ENCODE results near the gene AFAP1L1. TPM values are rescaled to one million over a fixed set of nuclear protein-coding genes. Genes with fewer than 3 reads are reported as not detected.
A peak's percentile ranks its signal among the peaks of the same experiment; 100 is the strongest.

The AFAP1L1 gene
- total RNA-seq, 3 donors from 2014 or later: 0.08 to 0.21 TPM; not detected in 1

DNA sequence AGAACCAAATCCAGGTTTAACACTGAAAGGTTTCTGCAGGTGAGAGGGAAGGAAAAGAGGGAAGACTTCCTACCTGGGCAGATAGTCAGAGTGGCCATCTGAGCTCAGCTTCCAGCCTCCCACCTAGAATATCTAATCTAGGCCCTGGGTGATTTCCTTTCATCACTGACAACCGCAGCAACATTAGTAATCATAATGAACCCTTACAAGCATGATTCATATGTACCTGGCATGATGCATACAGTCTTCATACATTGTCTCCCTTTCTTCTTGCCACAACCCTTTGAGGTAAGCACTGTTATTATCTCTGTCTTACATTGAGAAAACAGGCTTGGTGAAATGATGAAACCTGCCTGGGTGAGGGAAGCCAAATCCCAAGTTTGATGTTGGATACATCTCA, 13.5 kb downstream of the AFAP1L1 start:
- DNase-seq: no peak
- ATAC-seq: peak; percentile 78 to 92
- H3K4me1 Mint-ChIP-seq (ENCODE audit: low read depth): no peaks in the 10 kb centered on the region

DNA sequence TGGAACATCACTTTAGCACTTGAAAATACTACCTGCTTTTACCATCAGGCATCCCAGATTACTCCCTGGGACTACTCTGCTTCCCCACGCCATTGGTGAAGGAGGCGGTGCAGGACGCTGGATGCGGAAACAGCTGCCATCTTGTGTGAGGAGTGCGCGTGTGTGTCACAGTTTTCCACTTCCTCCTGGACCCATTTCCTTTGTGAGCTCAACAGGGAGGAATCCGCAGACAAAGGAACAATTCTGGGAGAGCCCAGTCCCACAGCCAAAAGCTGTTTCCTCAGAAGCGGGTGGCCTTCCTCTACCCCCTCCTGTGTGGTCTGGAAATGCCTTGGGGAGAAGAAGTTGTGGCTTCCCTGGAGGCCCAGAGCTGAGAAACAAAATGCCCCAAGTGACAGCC, 16.8 kb downstream of the AFAP1L1 start:
- Mint-ChIP-seq H3K27me3 (ENCODE audit: low read depth) (no peaks in the 10 kb centered on the region), H3K4me1 (ENCODE audit: low read depth) (no peaks in the 10 kb centered on the region), H3K9me3 (no peaks in the 10 kb centered on the region), H3K4me3 (no peak overlapping the region), H3K36me3 (ENCODE audit: insufficient read depth) (no peaks in the 10 kb centered on the region)
- ATAC-seq (no peak), DNase-seq (no peak)

More for the DNA sequence above, 13.5 kb downstream of the AFAP1L1 start:
- H3K4me3 Mint-ChIP-seq: no peak overlapping the region
- no peaks in the 10 kb centered on the region for H3K36me3 Mint-ChIP-seq (ENCODE audit: insufficient read depth)
- H3K9me3 Mint-ChIP-seq: no peaks in the 10 kb centered on the region
- H3K27me3 Mint-ChIP-seq (ENCODE audit: low read depth): peaks cover 6% of the 10 kb centered on the region

DNA sequence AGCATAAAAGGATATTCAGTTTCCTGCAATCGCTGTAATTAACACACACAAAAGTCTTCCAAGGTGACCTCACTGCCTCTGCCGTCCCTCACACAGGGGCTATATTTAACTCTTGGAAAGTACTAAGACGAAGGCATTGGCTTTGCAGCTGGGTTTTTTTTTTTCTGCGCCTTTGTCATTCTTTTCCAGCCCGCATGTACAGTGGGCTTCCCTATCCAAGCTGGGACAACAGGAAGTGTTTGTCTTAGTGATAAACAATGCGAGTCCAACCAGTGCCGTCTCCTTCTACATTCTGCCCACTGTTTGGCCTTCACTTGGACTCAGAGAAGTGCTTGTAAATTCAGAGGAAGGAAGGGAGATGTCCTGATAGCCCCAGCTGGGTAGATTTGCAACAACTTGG, 17.6 kb downstream of the AFAP1L1 start:
- DNase-seq: no peak
- Mint-ChIP-seq H3K36me3 (ENCODE audit: insufficient read depth) (no peaks in the 10 kb centered on the region), H3K4me3 (no peak overlapping the region), H3K4me1 (ENCODE audit: low read depth) (no peaks in the 10 kb centered on the region), H3K27me3 (ENCODE audit: low read depth) (no peaks in the 10 kb centered on the region), H3K9me3 (no peaks in the 10 kb centered on the region)
- ATAC-seq: no peak

DNA sequence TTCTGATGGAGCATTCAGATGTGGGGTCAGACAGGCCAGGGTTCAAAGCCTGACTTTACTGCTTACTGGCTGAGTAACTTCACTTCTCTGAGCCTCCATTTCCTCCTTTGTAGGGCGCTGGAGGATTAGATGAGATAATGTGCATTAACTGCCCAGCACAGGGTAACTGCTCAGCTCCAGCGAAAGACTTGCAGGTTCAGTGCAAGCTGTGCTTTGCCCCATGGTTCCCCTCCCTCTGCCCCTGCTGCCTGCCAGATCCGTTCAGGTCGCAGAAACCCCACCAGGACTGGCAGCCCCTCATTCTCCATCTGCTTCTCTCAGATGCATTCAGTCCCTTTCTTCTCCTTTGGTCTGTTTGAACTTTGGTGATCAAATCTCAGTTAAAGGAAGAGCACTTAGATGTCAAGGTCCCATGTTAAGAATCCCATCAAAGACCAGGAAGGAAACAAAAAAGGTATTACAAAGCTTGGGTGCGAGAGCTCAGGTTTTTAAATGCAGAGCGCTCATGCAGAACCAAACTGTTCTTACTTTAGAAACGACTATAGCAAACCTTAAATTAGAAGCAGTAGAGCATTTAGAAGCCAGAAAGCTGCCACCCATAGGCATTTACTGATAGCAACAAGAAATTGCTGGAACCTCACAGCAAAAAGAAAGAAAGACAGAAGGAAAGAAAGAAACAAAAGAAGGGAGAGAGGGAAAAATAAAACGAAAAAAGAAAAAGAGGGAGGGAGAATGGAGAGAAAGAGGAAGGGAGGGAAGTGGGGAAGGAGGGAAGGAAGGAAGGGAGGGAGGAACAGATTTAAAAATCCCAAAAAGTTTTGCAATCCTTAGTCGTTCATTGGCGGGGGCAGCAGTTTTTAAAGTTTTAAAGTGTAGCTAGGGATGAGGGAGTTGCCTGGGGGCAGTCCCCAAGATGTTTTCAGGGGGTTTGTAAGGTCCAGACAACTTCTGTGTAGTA, 23.5 kb downstream of the AFAP1L1 start:
- Mint-ChIP-seq H3K36me3 (ENCODE audit: insufficient read depth) (no peaks in the 10 kb centered on the region), H3K4me1 (ENCODE audit: low read depth) (peaks cover 36% of the 10 kb centered on the region), H3K27me3 (ENCODE audit: low read depth) (peaks cover 8% of the 10 kb centered on the region), H3K4me3 (no peak overlapping the region), H3K9me3 (no peaks in the 10 kb centered on the region)
- ATAC-seq (peak in 1 of 2 donors; percentile 19), DNase-seq (no peak)

DNA sequence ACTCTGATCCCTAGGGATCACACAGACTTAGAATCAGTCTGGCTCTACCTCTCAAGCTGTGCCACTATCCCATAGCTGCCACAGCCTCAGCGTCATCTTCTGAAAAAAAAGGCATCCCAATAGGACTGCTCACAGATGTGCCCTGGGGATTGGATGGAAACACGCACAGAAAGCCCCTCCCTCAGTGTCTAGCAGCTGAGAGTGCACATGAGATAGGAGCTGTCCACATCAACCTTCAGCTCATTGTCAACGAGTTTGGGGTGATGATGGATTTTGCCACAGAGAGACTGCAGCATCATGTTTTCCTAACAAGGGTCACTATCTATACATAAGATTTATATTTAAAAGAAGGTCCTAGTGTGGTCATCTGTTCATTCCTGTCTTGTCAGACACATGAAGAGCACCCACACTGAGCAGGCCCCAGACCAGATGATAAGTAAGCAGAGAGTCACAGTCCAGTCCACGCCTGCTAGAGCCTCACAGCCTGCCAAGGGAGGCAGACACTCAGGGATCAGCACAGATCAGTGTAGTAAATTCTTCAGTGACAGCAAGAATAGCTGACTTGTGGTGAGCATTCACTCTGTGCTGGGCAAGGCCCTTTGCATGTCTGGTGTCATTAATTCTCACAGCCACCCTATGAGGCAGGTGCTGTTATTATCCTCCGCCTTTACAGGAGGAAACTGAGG, 25.8 kb downstream of the AFAP1L1 start:
- no peak for ATAC-seq
- no peak overlapping the region for H3K4me3 Mint-ChIP-seq
- no peaks in the 10 kb centered on the region for H3K36me3 Mint-ChIP-seq (ENCODE audit: insufficient read depth)
- DNase-seq: no peak
- H3K4me1 Mint-ChIP-seq (ENCODE audit: low read depth): peaks cover 36% of the 10 kb centered on the region
- H3K9me3 Mint-ChIP-seq: no peaks in the 10 kb centered on the region
- H3K27me3 Mint-ChIP-seq (ENCODE audit: low read depth): peaks cover 11% of the 10 kb centered on the region

DNA sequence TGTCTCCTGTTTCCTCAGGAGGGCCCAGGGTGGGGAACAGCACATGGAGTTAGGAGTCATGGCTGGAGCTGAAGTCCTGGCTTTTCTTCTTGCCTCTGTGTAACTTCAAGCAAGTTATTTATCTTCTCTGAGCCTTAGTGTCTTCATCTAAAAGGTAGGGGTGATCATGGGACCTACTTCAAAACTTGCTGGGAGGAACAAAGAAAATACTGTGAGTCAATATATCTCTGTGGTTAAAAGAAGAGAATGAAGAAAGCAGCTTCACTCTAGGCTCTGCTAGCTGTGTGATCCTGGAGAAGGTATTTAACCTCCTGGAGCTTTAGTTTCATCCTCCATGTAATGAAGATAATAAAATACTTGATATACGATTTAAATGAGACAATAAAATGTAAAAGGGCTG, 26.5 kb downstream of the AFAP1L1 start:
- DNase-seq: no peak
- H3K27me3 Mint-ChIP-seq (ENCODE audit: low read depth): peaks cover 11% of the 10 kb centered on the region
- no peak overlapping the region for H3K4me3 Mint-ChIP-seq
- no peaks in the 10 kb centered on the region for H3K36me3 Mint-ChIP-seq (ENCODE audit: insufficient read depth)
- peaks cover 36% of the 10 kb centered on the region for H3K4me1 Mint-ChIP-seq (ENCODE audit: low read depth)
- H3K9me3 Mint-ChIP-seq: no peaks in the 10 kb centered on the region
- peak; percentile 50 to 70 for ATAC-seq

DNA sequence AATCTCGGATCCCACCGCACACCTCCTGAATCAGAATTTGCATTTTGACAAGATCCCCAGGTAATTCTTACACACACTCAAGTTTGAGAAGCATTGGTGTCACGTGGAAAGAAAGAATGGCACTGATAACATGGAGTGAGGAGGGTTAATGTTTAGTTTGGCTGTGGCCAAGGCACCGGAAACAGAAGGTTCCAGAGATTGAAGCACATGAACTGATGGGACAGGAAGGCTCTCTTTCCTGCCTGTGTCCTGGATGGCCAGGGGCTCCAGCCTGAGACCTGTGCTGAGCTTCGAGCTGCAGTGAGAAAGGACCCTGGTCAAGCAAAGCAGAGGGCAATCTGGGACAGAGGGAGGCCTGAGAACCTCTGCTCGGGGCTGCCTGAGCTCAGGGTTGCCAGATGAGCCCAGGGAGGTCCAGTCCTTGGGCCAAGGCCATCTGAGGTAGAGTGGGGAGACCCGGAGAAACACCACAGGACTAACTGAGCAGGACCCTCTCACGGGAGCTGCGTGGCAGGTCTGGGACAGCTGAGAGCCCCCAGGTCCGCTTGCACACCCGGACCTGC, 27.3 kb downstream of the AFAP1L1 start:
- peaks cover 11% of the 10 kb centered on the region for H3K27me3 Mint-ChIP-seq (ENCODE audit: low read depth)
- no peak for DNase-seq
- no peak overlapping the region for H3K4me3 Mint-ChIP-seq
- no peaks in the 10 kb centered on the region for H3K36me3 Mint-ChIP-seq (ENCODE audit: insufficient read depth)
- H3K4me1 Mint-ChIP-seq (ENCODE audit: low read depth): peaks cover 36% of the 10 kb centered on the region
- ATAC-seq: no peak
- H3K9me3 Mint-ChIP-seq: no peaks in the 10 kb centered on the region

DNA sequence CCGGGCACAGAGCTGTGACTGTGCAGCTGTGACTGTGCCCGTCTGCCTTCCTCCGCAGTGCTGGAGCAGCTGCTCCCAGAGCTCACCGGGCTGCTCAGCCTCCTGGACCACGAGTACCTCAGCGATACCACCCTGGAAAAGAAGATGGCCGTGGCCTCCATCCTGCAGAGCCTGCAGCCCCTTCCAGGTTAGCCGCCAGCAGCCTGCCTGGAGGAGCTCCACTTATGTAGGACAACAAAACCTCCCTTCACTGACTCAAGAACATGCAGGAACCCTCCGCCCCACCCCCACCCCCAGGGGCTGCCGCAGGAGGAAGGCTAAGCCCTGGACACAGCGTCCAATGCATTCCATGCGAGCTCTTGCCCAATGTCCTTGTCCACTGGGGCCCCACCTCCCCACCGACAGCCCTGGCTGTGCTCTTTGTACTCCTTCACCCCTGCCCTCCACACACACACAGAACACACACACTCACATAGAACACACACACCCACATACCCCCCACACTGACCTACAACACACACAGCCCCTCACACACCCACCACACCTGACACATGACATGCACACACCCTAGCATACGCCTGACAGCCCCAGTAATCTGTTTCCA, 27.9 kb downstream of the AFAP1L1 start:
- H3K27me3 Mint-ChIP-seq (ENCODE audit: low read depth): peaks cover 11% of the 10 kb centered on the region
- DNase-seq (no peak), ATAC-seq (no peak)
- no peaks in the 10 kb centered on the region for H3K36me3 Mint-ChIP-seq (ENCODE audit: insufficient read depth)
- no peak overlapping the region for H3K4me3 Mint-ChIP-seq
- H3K4me1 Mint-ChIP-seq (ENCODE audit: low read depth): peaks cover 36% of the 10 kb centered on the region
- H3K9me3 Mint-ChIP-seq: no peaks in the 10 kb centered on the region

DNA sequence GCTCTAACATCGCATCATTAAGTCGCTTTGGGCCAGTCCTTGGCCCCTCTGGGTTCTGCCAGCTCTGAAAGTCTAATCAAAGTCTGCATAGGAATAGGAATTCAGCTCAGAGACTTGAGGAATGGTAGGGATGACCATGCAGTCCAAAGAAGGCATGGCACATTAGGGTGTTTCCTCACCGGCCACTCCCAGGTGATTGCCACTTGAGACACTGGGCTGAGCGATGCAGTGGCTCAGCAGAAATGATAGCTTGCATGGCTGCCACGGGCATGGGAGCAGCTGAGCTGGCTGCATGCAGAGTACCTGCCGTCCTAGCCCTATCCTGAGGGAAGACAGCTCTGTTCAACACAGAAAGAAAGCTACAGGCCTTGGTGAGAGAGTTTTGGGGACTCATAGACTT, 28.8 kb downstream of the AFAP1L1 start:
- Mint-ChIP-seq H3K4me1 (ENCODE audit: low read depth) (peaks cover 29% of the 10 kb centered on the region), H3K27me3 (ENCODE audit: low read depth) (peaks cover 6% of the 10 kb centered on the region), H3K4me3 (no peak overlapping the region), H3K9me3 (no peaks in the 10 kb centered on the region), H3K36me3 (ENCODE audit: insufficient read depth) (no peaks in the 10 kb centered on the region)
- DNase-seq (no peak), ATAC-seq (no peak)

DNA sequence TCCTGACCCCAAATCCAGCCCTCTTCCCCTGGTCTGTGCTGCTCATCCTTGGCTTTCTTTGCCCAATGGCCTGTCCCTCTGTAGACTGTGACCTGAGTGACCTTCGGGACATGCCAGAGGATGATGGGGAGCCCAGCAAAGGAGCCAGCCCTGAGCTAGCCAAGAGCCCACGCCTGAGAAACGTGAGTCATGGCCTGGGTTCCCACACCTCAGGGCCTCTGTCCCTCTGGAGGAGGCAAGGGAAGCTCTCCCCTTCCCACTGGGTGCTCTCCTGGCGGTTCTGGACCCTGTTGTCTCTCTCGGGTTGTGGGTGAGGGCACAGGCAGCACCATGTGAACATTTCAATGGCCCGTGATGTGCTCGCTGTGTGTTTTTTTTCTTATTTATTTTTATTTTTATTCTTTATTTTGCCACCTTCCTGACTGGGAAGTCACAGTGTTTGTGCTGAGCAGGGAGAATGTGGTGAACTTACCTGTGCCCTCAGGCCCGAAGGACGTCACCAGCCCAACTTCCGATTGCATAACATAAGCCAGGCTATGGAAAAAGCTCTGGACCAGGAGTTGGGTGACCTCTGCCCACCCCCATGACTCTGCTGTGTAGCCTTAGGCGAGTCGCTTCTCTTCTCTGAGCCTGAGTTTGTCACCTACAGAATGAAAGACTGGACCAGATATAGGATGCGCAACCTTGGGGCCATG, 29.5 kb downstream of the AFAP1L1 start:
- Mint-ChIP-seq H3K27me3 (ENCODE audit: low read depth) (peaks cover 6% of the 10 kb centered on the region), H3K4me1 (ENCODE audit: low read depth) (peaks cover 26% of the 10 kb centered on the region), H3K9me3 (no peaks in the 10 kb centered on the region), H3K36me3 (ENCODE audit: insufficient read depth) (no peaks in the 10 kb centered on the region), H3K4me3 (no peak overlapping the region)
- ATAC-seq (no peak), DNase-seq (no peak)

DNA sequence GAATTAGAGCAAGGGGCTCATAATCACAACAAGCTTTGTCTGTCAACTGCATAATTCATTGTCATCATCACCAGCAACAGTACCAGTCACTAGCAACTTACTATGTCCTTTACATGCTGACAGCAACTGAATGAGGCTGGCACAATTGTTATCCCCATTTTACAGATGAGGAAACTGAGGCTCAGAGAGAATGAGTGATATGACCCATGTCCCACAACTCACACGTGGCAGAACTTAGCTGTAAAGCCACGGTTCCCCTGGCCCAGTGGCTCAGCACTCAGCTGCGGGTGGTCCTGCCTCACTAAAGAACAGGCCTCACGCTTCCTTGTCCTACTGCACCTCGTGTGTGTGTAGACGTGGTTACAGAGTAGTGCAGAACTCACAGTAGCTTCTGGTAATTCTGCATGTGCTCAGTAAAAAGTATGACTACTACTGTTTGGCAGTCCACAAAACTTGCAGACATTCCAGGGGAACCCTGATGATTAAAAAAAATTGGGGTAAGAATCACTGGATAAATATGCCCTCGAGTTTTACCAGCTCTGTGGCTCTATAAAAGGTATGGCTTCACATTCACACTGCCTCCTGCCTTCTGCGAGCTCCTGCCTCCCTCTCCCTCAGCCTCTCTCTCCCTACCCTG, 30.2 kb downstream of the AFAP1L1 start:
- no peaks in the 10 kb centered on the region for H3K9me3 Mint-ChIP-seq
- no peaks in the 10 kb centered on the region for H3K36me3 Mint-ChIP-seq (ENCODE audit: insufficient read depth)
- H3K4me3 Mint-ChIP-seq: no peak overlapping the region

DNA sequence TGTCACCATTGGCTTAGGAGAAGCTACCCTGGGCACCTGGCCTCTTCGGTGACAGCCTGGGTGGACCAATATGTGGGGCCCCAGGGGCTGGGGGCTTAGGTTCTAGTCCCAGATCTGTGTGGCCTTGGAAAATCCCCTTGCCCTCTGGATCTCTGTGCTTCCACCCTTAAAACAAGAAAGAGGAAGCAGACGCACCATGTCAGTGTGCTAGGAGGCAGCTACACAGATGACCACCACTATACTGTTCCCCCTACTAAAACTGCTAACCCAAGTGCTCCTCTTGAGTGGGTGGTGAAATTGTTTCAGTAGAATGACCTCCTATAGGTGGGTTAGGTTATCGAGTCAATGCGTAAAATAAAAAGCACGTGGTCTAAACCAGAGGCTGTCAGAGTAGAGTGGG, 31.0 kb downstream of the AFAP1L1 start:
- H3K4me3 Mint-ChIP-seq: no peak overlapping the region
- peaks cover 19% of the 10 kb centered on the region for H3K4me1 Mint-ChIP-seq (ENCODE audit: low read depth)
- peaks cover 4% of the 10 kb centered on the region for H3K27me3 Mint-ChIP-seq (ENCODE audit: low read depth)
- H3K36me3 Mint-ChIP-seq (ENCODE audit: insufficient read depth): no peaks in the 10 kb centered on the region
- no peak for DNase-seq
- ATAC-seq: no peak
- H3K9me3 Mint-ChIP-seq: no peaks in the 10 kb centered on the region

More for the DNA sequence above, 30.2 kb downstream of the AFAP1L1 start:
- Mint-ChIP-seq H3K27me3 (ENCODE audit: low read depth) (peaks cover 4% of the 10 kb centered on the region), H3K4me1 (ENCODE audit: low read depth) (peaks cover 23% of the 10 kb centered on the region)
- no peak for DNase-seq
- ATAC-seq: no peak

DNA sequence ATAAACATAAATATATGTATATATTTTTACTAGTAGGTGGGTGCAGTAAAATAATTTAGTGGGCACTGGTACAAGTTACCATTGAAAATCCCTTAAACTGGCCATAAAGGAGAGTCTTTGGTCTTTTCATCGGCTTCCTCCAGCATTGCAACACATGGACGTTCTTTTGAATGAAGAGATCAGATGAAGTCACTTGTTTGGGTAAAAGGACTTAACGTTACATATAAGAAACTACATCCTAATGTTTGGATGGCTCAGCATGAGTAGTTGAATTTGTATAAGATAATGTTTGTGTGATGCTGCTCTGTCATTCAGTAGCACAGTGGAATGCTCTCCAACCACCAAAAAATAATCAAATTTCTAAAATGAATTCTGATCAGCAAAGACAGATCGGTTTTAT, 31.6 kb downstream of the AFAP1L1 start:
- H3K4me1 Mint-ChIP-seq (ENCODE audit: low read depth): peaks cover 14% of the 10 kb centered on the region
- DNase-seq: no peak
- peaks cover 4% of the 10 kb centered on the region for H3K27me3 Mint-ChIP-seq (ENCODE audit: low read depth)
- no peaks in the 10 kb centered on the region for H3K36me3 Mint-ChIP-seq (ENCODE audit: insufficient read depth)
- no peaks in the 10 kb centered on the region for H3K9me3 Mint-ChIP-seq
- H3K4me3 Mint-ChIP-seq: no peak overlapping the region
- ATAC-seq: no peak
